ENCODE results near the gene LZIC. TPM values are rescaled to one million over a fixed set of nuclear protein-coding genes. Genes with fewer than 3 reads are reported as not detected.

Gene LZIC
- total RNA-seq, 1 donor from 2014 or later = 31.1 TPM

- Mint-ChIP-seq H3K4me1 (ENCODE audit: low read depth) (peaks cover 15% of the 10 kb centered on the region), H3K9me3 (no peaks in the 10 kb centered on the region), H3K27me3 (ENCODE audit: low read depth) (no peaks in the 10 kb centered on the region), H3K36me3 (ENCODE audit: low read depth) (no peaks in the 10 kb centered on the region), H3K4me3 (ENCODE audit: low read depth) (no peak overlapping the region), H3K27ac (no peak overlapping the region)
- DNase-seq (ENCODE audit: low spot score) = no peak
- intact Hi-C loops (cut with micrococcal nuclease) = no loop called here
Observed at GRCh38 chr1:9889411-9889810, 53.8 kb downstream of the LZIC start.

DNA sequence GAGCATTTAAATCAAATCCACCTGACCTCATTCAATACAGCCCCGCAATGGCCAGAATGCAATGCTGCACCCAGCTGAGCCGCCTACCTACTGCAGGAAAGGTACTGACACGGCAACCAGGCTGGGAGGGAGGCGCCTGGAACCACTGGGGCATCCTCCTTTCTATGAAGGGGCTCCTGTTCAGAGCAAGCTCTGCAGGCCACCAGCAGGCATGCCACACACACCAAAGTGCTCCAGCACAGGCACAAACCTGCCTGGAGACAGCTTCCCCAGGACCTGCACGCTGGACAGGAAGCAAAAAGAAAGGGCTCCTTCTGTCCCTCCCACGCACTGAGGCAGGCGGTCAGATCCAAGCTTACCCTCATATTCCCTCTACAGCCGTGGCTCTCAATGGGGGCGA, 54.3 kb downstream of the LZIC start:
- intact Hi-C loops (cut with micrococcal nuclease) = no loop called here
- DNase-seq (ENCODE audit: low spot score) = no peak

GRCh38 chr1:9887070-9887469, 56.1 kb downstream of the LZIC start:
- no peaks in the 10 kb centered on the region for H3K36me3 Mint-ChIP-seq (ENCODE audit: low read depth)
- peaks cover 9% of the 10 kb centered on the region for H3K4me1 Mint-ChIP-seq (ENCODE audit: low read depth)
- intact Hi-C loops (cut with micrococcal nuclease) = no loop called here
- H3K27me3 Mint-ChIP-seq (ENCODE audit: low read depth) = no peaks in the 10 kb centered on the region
- H3K4me3 Mint-ChIP-seq (ENCODE audit: low read depth) = no peak overlapping the region
- no peak for DNase-seq (ENCODE audit: low spot score)
- no peaks in the 10 kb centered on the region for H3K9me3 Mint-ChIP-seq
- H3K27ac Mint-ChIP-seq = no peak overlapping the region

More for the DNA sequence above, 54.3 kb downstream of the LZIC start:
- H3K27me3 Mint-ChIP-seq (ENCODE audit: low read depth) = no peaks in the 10 kb centered on the region
- no peaks in the 10 kb centered on the region for H3K9me3 Mint-ChIP-seq
- H3K4me3 Mint-ChIP-seq (ENCODE audit: low read depth) = no peak overlapping the region
- peaks cover 13% of the 10 kb centered on the region for H3K4me1 Mint-ChIP-seq (ENCODE audit: low read depth)
- no peak overlapping the region for H3K27ac Mint-ChIP-seq
- H3K36me3 Mint-ChIP-seq (ENCODE audit: low read depth) = no peaks in the 10 kb centered on the region

DNA sequence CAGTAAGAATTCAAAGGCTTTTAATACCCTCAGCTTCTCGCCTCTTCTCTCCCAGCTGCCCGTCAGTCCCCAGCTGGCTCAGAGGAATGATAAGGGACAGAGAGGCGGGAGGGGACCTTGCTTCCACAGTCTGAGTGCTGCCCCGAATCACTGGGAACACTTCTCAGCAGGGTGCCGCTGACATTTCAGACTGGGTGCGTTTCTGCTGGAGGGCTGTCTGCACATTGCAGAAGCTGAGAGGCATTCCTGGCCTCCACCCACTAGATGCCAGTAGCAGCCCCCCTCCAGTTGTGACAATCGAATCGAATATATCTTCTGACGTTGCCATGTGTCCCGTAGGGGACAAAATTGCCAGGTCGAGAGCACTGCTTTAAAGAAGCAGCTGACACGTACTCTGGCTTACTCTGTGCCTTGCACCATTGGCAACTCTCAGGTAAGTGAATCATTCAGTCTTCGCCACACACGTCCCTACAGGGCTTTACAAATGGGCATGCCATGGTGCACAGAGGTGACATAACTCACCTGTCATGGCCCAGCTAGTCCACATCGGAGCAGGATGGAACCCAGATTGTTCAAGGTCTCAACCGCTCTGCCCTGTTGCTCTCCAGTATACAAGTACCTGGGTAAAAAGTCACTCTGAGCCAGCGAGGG, 57.0 kb downstream of the LZIC start:
- intact Hi-C loops (cut with micrococcal nuclease) = no loop called here
- no peaks in the 10 kb centered on the region for H3K9me3 Mint-ChIP-seq

DNA sequence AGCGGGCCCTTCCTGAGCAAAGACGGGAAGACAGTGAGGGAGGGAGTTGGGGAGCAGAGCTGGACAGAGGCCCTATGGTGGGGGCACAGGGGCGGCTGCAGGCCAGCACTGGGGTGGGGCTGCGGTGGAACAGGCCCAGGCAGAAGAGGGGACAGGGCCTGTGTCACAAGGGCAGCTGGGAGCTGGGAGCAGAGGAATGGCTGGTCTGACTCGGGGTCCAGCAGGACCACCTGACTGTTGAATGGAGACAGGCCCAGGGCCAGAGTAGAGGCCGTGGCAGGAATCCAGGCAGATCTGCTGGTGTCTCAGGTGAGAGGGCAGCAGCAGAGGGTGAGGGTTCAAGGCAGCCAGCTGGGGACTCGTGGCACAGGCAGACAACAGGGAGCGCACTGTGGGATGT, 58.4 kb downstream of the LZIC start:
- H3K27me3 Mint-ChIP-seq (ENCODE audit: low read depth) = no peaks in the 10 kb centered on the region
- no peak overlapping the region for H3K27ac Mint-ChIP-seq
- no peaks in the 10 kb centered on the region for H3K9me3 Mint-ChIP-seq
- H3K4me3 Mint-ChIP-seq (ENCODE audit: low read depth) = no peak overlapping the region
- intact Hi-C loops (cut with micrococcal nuclease) = no loop called here
- H3K4me1 Mint-ChIP-seq (ENCODE audit: low read depth) = peaks cover 13% of the 10 kb centered on the region
- DNase-seq (ENCODE audit: low spot score) = no peak
- H3K36me3 Mint-ChIP-seq (ENCODE audit: low read depth) = no peaks in the 10 kb centered on the region

More for the DNA sequence above, 57.0 kb downstream of the LZIC start:
- Mint-ChIP-seq H3K4me3 (ENCODE audit: low read depth) (no peak overlapping the region), H3K27me3 (ENCODE audit: low read depth) (no peaks in the 10 kb centered on the region), H3K27ac (no peak overlapping the region), H3K4me1 (ENCODE audit: low read depth) (peaks cover 13% of the 10 kb centered on the region), H3K36me3 (ENCODE audit: low read depth) (no peaks in the 10 kb centered on the region)
- DNase-seq (ENCODE audit: low spot score) = no peak

- no peak overlapping the region for H3K4me3 Mint-ChIP-seq (ENCODE audit: low read depth)
- peaks cover 13% of the 10 kb centered on the region for H3K4me1 Mint-ChIP-seq (ENCODE audit: low read depth)
- intact Hi-C loops (cut with micrococcal nuclease) = no loop called here
- H3K36me3 Mint-ChIP-seq (ENCODE audit: low read depth) = no peaks in the 10 kb centered on the region
- no peak for DNase-seq (ENCODE audit: low spot score)
- H3K9me3 Mint-ChIP-seq = no peaks in the 10 kb centered on the region
- no peak overlapping the region for H3K27ac Mint-ChIP-seq
- no peaks in the 10 kb centered on the region for H3K27me3 Mint-ChIP-seq (ENCODE audit: low read depth)
Observed at GRCh38 chr1:9883585-9884449, 59.4 kb downstream of the LZIC start.

- Mint-ChIP-seq H3K27me3 (ENCODE audit: low read depth) (no peaks in the 10 kb centered on the region), H3K36me3 (ENCODE audit: low read depth) (no peaks in the 10 kb centered on the region), H3K27ac (no peak overlapping the region), H3K9me3 (no peaks in the 10 kb centered on the region), H3K4me1 (ENCODE audit: low read depth) (peaks cover 13% of the 10 kb centered on the region), H3K4me3 (ENCODE audit: low read depth) (no peak overlapping the region)
- intact Hi-C loops (cut with micrococcal nuclease) = no loop called here
- no peak for DNase-seq (ENCODE audit: low spot score)
Observed at GRCh38 chr1:9882945-9883303, 60.3 kb downstream of the LZIC start.

- intact Hi-C loops (cut with micrococcal nuclease) = no loop called here
- no peaks in the 10 kb centered on the region for H3K36me3 Mint-ChIP-seq (ENCODE audit: low read depth)
- peaks cover 13% of the 10 kb centered on the region for H3K4me1 Mint-ChIP-seq (ENCODE audit: low read depth)
- peak overlapping the region; percentile 50 for H3K27ac Mint-ChIP-seq
- H3K9me3 Mint-ChIP-seq = no peaks in the 10 kb centered on the region
- no peaks in the 10 kb centered on the region for H3K27me3 Mint-ChIP-seq (ENCODE audit: low read depth)
- H3K4me3 Mint-ChIP-seq (ENCODE audit: low read depth) = no peak overlapping the region
- no peak for DNase-seq (ENCODE audit: low spot score)
Observed at GRCh38 chr1:9882296-9882944, 60.8 kb downstream of the LZIC start.

GRCh38 chr1:9881838-9882249, 61.3 kb downstream of the LZIC start:
- Mint-ChIP-seq H3K4me3 (ENCODE audit: low read depth) (no peak overlapping the region), H3K27me3 (ENCODE audit: low read depth) (no peaks in the 10 kb centered on the region), H3K4me1 (ENCODE audit: low read depth) (peaks cover 13% of the 10 kb centered on the region), H3K27ac (peak overlapping the region; percentile 50), H3K9me3 (no peaks in the 10 kb centered on the region), H3K36me3 (ENCODE audit: low read depth) (no peaks in the 10 kb centered on the region)
- no peak for DNase-seq (ENCODE audit: low spot score)
- intact Hi-C loops (cut with micrococcal nuclease) = no loop called here

Other genes starting within 250 kb of the LZIC start
- 46.5 and 48.8 TPM in 2 replicates for gene CLSTN1, start 119.4 kb downstream of the LZIC start, total RNA-seq
- 7.4 and 7.5 TPM in 2 replicates for gene CTNNBIP1, start 33.1 kb downstream of the LZIC start, total RNA-seq
- 6.8 TPM in 2 replicates for gene NMNAT1, start 84 bp upstream of the LZIC start, total RNA-seq
- not detected in 2 replicates for gene RBP7, start 53.8 kb upstream of the LZIC start, total RNA-seq
- gene UBE4B, start 89.6 kb upstream of the LZIC start, total RNA-seq = 37.2 and 37.7 TPM in 2 replicates

Data from activated T-helper 2 cell treated with anti-CD3 and anti-CD28 coated beads, Interferon-gamma antibody, Interleukin-2, Interleukin-4, amounts not matched to agents 10 μg/mL and 5 μg/mL and 100 μg/mL, durations not matched to agents 14 hours and 24 hours and 36 hours (primary cell).